Heart left ventricle (tissue), 13 donors: Measurements from ENCODE around the gene GTF3C5.

ENCODE experiments used
- POLR2A ChIP-seq, 2 donors: fragments of 450-650 bp; IDR thresholded peaks; one replicate each; pipeline ENCODE4 v1.6.1; 2017; ENCODE audit warnings: antibody characterized with exemption in 2 of 2, mild to moderate bottlenecking in 2 of 2, moderate library complexity in 2 of 2
- TF ChIP-seq, protein P1 (sequence below), 12 donors: fragments of 200-600 bp; sonication (generic) in 4 of 12; IDR thresholded peaks; one replicate each; pipeline versions ENCODE4 v1.5.0 to v1.8.0; 2018 to 2022; ENCODE audit warnings: antibody characterized with exemption in 12 of 12, mild to moderate bottlenecking in 5 of 12
- donor health status: ischemic (EF 13 %, LVEDD 7.1; RV severe dilation, severe dysfunction).
- donor health status: DM: no; HTN: yes; CAD: no.
- donor health status: DM: no; HTN: no; CAD: no.
- donor health status: ischemic (EF 25% LVEDD 6.9; RV normal size, moderate dysfunction).
- donor health status: ischemic (EF 25% LVEDD 5.7; RV mildly dilated, moderate dysfunction).
- donor health status: ischemic (EF 35%, LVEDD 5.7; RV mildly dilated, moderate dysfunction).
- donor health status: nonischemic (EF 11% LVEDD 7.7; RV severe dilation, severe dysfunction).
- donor health status: DM: yes; HTN: yes; CAD: no.
- donor health status: PGD.
- donor health status: ischemic (EF 29% LVEDD 5.4; RV normal size, mild dysfunction).
- donor health status: nonischemic (EF 23%, LVEDD 6.1; RV moderate dilation, normal function).

DNA sequence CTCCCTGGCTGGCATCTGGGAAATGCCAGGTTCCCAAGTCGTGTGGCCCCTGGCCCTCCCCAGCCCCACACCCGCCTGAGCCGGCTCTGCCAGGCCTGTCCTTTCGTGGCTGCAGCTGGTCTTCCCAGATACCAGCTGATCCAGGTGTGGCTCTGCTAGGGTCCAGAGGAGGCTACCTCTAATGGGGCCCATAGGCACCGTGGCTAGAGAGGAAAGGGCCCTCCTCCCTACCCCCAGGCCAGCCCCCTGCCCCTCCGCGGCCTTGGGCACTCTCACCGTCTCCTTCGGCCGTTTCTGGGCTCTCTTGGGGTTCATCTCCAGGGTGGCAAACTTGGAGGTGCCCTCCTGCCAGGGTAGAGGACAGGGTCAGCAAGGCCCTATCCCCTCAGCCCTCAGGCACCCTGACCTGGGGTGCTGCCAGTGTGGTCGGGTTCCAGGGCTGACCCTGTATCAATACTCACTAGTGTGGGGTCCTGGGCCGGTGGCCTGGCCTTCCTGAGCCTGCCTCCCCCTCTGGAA, 73.2 kb downstream of the GTF3C5 start:
- TF ChIP-seq, protein P1, sequence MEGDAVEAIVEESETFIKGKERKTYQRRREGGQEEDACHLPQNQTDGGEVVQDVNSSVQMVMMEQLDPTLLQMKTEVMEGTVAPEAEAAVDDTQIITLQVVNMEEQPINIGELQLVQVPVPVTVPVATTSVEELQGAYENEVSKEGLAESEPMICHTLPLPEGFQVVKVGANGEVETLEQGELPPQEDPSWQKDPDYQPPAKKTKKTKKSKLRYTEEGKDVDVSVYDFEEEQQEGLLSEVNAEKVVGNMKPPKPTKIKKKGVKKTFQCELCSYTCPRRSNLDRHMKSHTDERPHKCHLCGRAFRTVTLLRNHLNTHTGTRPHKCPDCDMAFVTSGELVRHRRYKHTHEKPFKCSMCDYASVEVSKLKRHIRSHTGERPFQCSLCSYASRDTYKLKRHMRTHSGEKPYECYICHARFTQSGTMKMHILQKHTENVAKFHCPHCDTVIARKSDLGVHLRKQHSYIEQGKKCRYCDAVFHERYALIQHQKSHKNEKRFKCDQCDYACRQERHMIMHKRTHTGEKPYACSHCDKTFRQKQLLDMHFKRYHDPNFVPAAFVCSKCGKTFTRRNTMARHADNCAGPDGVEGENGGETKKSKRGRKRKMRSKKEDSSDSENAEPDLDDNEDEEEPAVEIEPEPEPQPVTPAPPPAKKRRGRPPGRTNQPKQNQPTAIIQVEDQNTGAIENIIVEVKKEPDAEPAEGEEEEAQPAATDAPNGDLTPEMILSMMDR (IDR thresholded peaks at IDR 0.05) = no peak
- TF ChIP-seq POLR2A (IDR thresholded peaks at IDR 0.05) = no peak
